Smooth muscle cell (in vitro differentiated cells): ENCODE data around the gene CTH. TPM values are rescaled to one million over a fixed set of nuclear protein-coding genes. Genes with fewer than 3 reads are reported as not detected.
"Not testable (repeated sequence)": the region's sequence is repeated elsewhere in the genome, so short reads cannot be mapped to it uniquely, and the experiment has no call there.

ENCODE experiments used
- DNase-seq: peaks from one replicate; lab custom pipeline; 2025; ENCODE audit not compliant: unreplicated experiment; lab: John Stamatoyannopoulos, UW
- H2AFZ ChIP-seq: fragments of 200-600 bp; sonication (generic); 2 replicates; pipeline ENCODE4 v1.6.0; 2016; ENCODE audit warnings: antibody characterized with exemption, low read depth, mild to moderate bottlenecking
- H3F3A ChIP-seq: fragments of 200-600 bp; sonication (generic); 2 replicates; pipeline ENCODE4 v1.6.0; 2017; ENCODE audit warnings: antibody characterized with exemption, low read depth
- H3K27ac ChIP-seq: fragments of 200-600 bp; sonication (generic); 2 replicates; pipeline ENCODE4 v1.5.1; 2016; ENCODE audit warnings: low read depth, mild to moderate bottlenecking
- H3K27me3 ChIP-seq: fragments of 200-600 bp; sonication (generic); 2 replicates; pipeline ENCODE4 v1.6.1; 2016; ENCODE audit warnings: low read depth, mild to moderate bottlenecking
- H3K36me3 ChIP-seq: fragments of 200-600 bp; sonication (generic); 2 replicates; pipeline ENCODE4 v1.5.1; 2016; ENCODE audit warnings: low read depth
- H3K4me1 ChIP-seq: fragments of 200-600 bp; sonication (generic); 2 replicates; pipeline ENCODE4 v1.5.1; 2016; ENCODE audit warnings: low read depth
- H3K4me2 ChIP-seq: fragments of 200-600 bp; sonication (generic); 2 replicates; pipeline ENCODE4 v1.6.0; 2016; ENCODE audit warnings: mild to moderate bottlenecking
- H3K4me3 ChIP-seq: fragments of 200-600 bp; sonication (generic); 2 replicates; pipeline ENCODE4 v1.5.1; 2016; ENCODE audit warnings: mild to moderate bottlenecking
- H3K79me2 ChIP-seq: fragments of 200-600 bp; sonication (generic); 2 replicates; pipeline ENCODE4 v1.6.0; 2016; ENCODE audit warnings: low read depth, mild to moderate bottlenecking
- H3K9ac ChIP-seq: fragments of 200-600 bp; sonication (generic); 2 replicates; pipeline ENCODE4 v1.6.0; 2016; ENCODE audit warnings: low read depth
- H3K9me3 ChIP-seq: fragments of 200-600 bp; sonication (generic); replicated peaks from 2 replicates; pipeline ENCODE4 v1.5.1; 2016; ENCODE audit warnings: low read depth
- H4K20me1 ChIP-seq: fragments of 200-600 bp; sonication (generic); 2 replicates; pipeline ENCODE4 v1.6.0; 2016; ENCODE audit warnings: low read depth
- WGBS: methylation state at CpG from one replicate; pipeline ENCODE4 v1.1.7; 2016; ENCODE audit warnings: low lambda C conversion rate; 5-methylcytosine and 5-hydroxymethylcytosine counted together
- polyA plus RNA-seq: library from polyadenylated mRNA; unstranded; fragments of >200 nt; fragmentation: Nextera tagmentation; extraction: Ambion mirVana; gene quantifications from 2 replicates; pipeline ENCODE4 v1.2.1, GENCODE V29; 2016
- total RNA-seq: library from RNA; depleted of rRNA; stranded (reverse); fragments of >200 nt; gene quantifications from 2 replicates; pipeline ENCODE4 v1.2.3, GENCODE V29; 2014
- TF ChIP-seq, protein P1 (sequence below): fragments of 200-600 bp; sonication (generic); IDR thresholded peaks from 2 replicates; pipeline ENCODE4 v1.5.1; 2017; ENCODE audit warnings: borderline replicate concordance, mild to moderate bottlenecking, antibody characterized with exemption; ENCODE audit not compliant: insufficient read depth, poor library complexity, severe bottlenecking

The CTH gene
- total and polyA plus RNA-seq, 2 experiments from 2014 or later = 6.5 to 11.9 TPM

DNA sequence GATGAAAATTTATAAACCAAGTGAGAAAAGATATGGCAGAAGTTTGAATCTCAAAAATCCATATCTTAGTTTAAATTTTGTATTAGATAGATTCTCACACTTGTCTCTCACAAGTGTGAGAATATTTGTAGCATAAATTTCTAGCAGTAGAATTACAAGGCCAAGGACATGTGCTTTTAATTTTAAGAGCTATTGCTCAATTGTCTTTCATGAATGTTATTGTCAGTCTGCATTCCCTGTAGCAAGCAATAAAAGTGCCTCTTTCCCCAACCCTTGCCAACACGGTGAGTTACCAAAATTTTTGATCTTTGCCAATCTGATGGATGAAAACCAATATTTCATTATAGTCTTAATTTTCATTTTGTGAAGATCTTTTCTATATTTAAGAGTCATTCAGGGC lies 64.0 kb downstream of the CTH start:
- DNase-seq = no peak
- Histone ChIP-seq H3K27me3 (no peaks in the 10 kb centered on the region), H3K27ac (no peak overlapping the region), H3K4me1 (no peaks in the 10 kb centered on the region), H2AFZ (no peak overlapping the region), H3K36me3 (no peaks in the 10 kb centered on the region), H3K79me2 (no peaks in the 10 kb centered on the region), H3F3A (no peaks in the 10 kb centered on the region), H3K9ac (no peak overlapping the region), H4K20me1 (no peaks in the 10 kb centered on the region), H3K4me3 (no peak overlapping the region), H3K4me2 (no peak overlapping the region), H3K9me3 (no peaks in the 10 kb centered on the region)
- WGBS = 80% methylated on average over 1 of the region's 1 CpG
- TF ChIP-seq, protein P1, sequence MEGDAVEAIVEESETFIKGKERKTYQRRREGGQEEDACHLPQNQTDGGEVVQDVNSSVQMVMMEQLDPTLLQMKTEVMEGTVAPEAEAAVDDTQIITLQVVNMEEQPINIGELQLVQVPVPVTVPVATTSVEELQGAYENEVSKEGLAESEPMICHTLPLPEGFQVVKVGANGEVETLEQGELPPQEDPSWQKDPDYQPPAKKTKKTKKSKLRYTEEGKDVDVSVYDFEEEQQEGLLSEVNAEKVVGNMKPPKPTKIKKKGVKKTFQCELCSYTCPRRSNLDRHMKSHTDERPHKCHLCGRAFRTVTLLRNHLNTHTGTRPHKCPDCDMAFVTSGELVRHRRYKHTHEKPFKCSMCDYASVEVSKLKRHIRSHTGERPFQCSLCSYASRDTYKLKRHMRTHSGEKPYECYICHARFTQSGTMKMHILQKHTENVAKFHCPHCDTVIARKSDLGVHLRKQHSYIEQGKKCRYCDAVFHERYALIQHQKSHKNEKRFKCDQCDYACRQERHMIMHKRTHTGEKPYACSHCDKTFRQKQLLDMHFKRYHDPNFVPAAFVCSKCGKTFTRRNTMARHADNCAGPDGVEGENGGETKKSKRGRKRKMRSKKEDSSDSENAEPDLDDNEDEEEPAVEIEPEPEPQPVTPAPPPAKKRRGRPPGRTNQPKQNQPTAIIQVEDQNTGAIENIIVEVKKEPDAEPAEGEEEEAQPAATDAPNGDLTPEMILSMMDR = no peak

DNA sequence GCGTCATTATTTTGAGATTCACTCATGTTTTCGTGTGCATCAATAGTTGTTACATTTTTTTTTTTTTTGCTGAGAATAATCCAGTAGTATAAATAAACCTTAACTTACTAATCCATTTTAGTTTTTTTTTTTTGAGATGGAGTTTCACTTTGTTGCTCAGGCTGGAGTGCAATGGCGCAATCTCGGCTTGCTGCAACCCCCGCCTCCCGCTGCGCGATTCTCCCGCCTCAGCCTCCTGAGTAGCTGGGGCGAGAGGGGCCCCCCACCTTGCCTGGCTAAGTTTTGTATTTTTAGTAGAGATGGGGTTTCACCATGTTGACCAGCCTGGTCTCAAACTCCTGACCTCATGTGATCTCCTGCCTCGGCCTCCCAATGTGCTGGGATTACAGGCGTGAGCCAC lies 66.0 kb downstream of the CTH start:
- no peak overlapping the region for H2AFZ ChIP-seq
- no peaks in the 10 kb centered on the region for H3K36me3 ChIP-seq
- no peak overlapping the region for H3K27ac ChIP-seq
- no peak overlapping the region for H3K4me2 ChIP-seq
- no peak overlapping the region for H3K4me3 ChIP-seq
- H3K27me3 ChIP-seq = no peaks in the 10 kb centered on the region
- H3K79me2 ChIP-seq = no peaks in the 10 kb centered on the region
- H4K20me1 ChIP-seq = no peaks in the 10 kb centered on the region
- no peaks in the 10 kb centered on the region for H3F3A ChIP-seq
- H3K9me3 ChIP-seq = no peaks in the 10 kb centered on the region
- H3K9ac ChIP-seq = no peak overlapping the region
- TF ChIP-seq, protein P1 = no peak
- no peak for DNase-seq
- WGBS = 98% methylated on average over 12 of the region's 12 CpGs
- H3K4me1 ChIP-seq = no peaks in the 10 kb centered on the region

DNA sequence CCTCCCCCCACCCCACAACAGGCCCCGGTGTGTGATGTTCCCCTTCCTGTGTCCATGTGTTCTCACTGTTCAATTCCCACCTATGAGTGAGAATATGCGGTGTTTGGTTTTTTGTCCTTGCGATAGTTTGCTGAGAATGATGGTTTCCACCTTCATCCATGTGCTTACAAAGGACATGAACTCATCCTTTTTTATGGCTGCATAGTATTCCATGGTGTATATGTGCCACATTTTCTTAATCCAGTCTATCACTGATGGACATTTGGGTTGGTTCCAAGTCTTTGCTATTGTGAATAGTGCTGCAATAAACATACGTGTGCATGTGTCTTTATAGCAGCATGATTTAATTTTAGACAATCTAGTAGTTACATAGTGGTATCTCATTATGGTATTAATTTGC lies 66.8 kb downstream of the CTH start:
- H3K27me3 ChIP-seq, H3K9me3 ChIP-seq, H4K20me1 ChIP-seq, H3K9ac ChIP-seq, H3K4me1 ChIP-seq, DNase-seq, H3K79me2 ChIP-seq, H3K4me2 ChIP-seq, H3K4me3 ChIP-seq, H3F3A ChIP-seq, H3K36me3 ChIP-seq, H3K27ac ChIP-seq, H2AFZ ChIP-seq: not testable (repeated sequence)
- WGBS = 91% methylated on average over 4 of the region's 4 CpGs

DNA sequence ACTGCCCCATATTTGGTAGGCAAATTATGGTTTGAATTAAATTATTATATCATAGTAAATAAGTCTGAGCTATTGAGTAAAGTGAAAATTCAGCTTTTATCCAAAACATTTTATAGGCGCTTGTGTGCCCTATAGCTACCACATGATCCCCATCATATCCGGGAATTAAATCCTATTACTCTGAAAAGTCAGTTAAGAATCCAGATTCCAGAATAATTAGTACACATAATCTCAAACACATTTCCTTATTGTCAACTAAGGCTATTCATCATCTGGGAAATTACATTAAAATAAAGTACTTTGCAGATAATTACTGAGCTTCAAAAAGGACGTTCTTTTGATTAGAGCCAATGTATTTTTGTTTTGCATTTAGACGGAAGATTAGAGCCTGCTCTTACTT lies 72.3 kb downstream of the CTH start:
- DNase-seq = no peak
- Histone ChIP-seq H3K4me1 (no peaks in the 10 kb centered on the region), H3K27ac (no peak overlapping the region), H3K79me2 (no peaks in the 10 kb centered on the region), H3K27me3 (no peaks in the 10 kb centered on the region), H3K9ac (no peak overlapping the region), H3K4me2 (no peak overlapping the region), H3F3A (no peaks in the 10 kb centered on the region), H3K9me3 (no peaks in the 10 kb centered on the region), H4K20me1 (no peaks in the 10 kb centered on the region), H3K4me3 (no peak overlapping the region), H3K36me3 (no peaks in the 10 kb centered on the region), H2AFZ (no peak overlapping the region)
- WGBS = 89% methylated on average over 4 of the region's 4 CpGs
- TF ChIP-seq, protein P1 = no peak
